Keratinocyte (primary cell): ENCODE measurements around the gene NOS1AP.

Source experiments
- CTCF ChIP-seq, 3 experiments: IDR thresholded peaks in 1 of 3; conservative IDR thresholded peaks in 1 of 3; optimal IDR thresholded peaks in 1 of 3; 2 replicates in 2 of 3; 3 replicates in 1 of 3; pipeline versions ENCODE3 to v1.5.1; 2011; ENCODE audit warnings: low read length in 3 of 3, mild to moderate bottlenecking in 3 of 3, moderate library complexity in 2 of 3, control low read depth in 1 of 3, inconsistent platforms in 1 of 3; ENCODE audit not compliant: insufficient read depth in 2 of 3; ENCODE audit errors: extremely low read depth in 1 of 3
- EZH2 ChIP-seq: IDR thresholded peaks from one replicate; pipeline ENCODE4 v1.6.1; 2012; ENCODE audit warnings: inconsistent platforms, mild to moderate bottlenecking, low read length, moderate library complexity

GRCh38 chr1:162020150-162020549 lies 49.3 kb upstream of the NOS1AP start:
- TF ChIP-seq EZH2 (no peak), CTCF (optimal IDR thresholded peaks at IDR 0.05 in 1 of 3, IDR thresholded peaks at IDR 0.05 in 1 of 3, conservative IDR thresholded peaks at IDR 0.05 in 1 of 3; ENCODE audit: extremely low read depth in 1 of 3, insufficient read depth in 2 of 3, low read length in 3 of 3) (no peak)
